Activated B cell treated with CpG ODN at 0.5 μM for 24 hours (primary cell): ENCODE measurements around the gene SYK. TPM values are rescaled to one million over a fixed set of nuclear protein-coding genes. Genes with fewer than 3 reads are reported as not detected.

Source experiments
- ATAC-seq: fragments of 200-7000 bp; cut with Tn5 transposase; one replicate; pipeline ENCODE4 v1.10.0; 2021; ENCODE audit warnings: low read depth, mild to moderate bottlenecking, moderate library complexity
- CTCF ChIA-PET: fragments of 350-600 bp; sonication (Branson Sonifier 250); formaldehyde crosslinking; loops from one replicate; lab custom pipeline; 2021; ENCODE audit warnings: antibody characterized with exemption; lab: Charles Lee
- POLR2A ChIA-PET: fragments of 350-600 bp; sonication (Branson Sonifier 250); formaldehyde crosslinking; loops from one replicate; lab custom pipeline; 2021; ENCODE audit warnings: antibody characterized with exemption; lab: Charles Lee
- DNase-seq: peaks from one replicate; pipeline ENCODE4 v3.0.0; 2022
- H3K27ac Mint-ChIP-seq: one replicate; pipeline ENCODE4 v1.8.0; 2020; ENCODE audit warnings: mixed read lengths
- H3K27me3 Mint-ChIP-seq: one replicate; pipeline ENCODE4 v1.8.0; 2021; ENCODE audit warnings: mixed read lengths
- H3K36me3 Mint-ChIP-seq: one replicate; pipeline ENCODE4 v1.8.0; 2021; ENCODE audit warnings: low read depth, mixed read lengths
- H3K4me1 Mint-ChIP-seq: one replicate; pipeline ENCODE4 v1.8.0; 2021; ENCODE audit warnings: mixed read lengths
- H3K4me3 Mint-ChIP-seq: one replicate; pipeline ENCODE4 v1.8.0; 2020; ENCODE audit warnings: mild to moderate bottlenecking, mixed read lengths
- H3K9me3 Mint-ChIP-seq: one replicate; pipeline ENCODE4 v1.8.0; 2020; ENCODE audit warnings: mixed read lengths
- intact Hi-C: fragments of 100-400 bp; cut with micrococcal nuclease; formaldehyde crosslinking; loops from one replicate; pipeline ENCODE4 v1.15.1; 2024
- total RNA-seq: library from RNA; stranded (reverse); gene quantifications from 2 replicates; pipeline ENCODE4 v1.2.3, GENCODE V29; 2022
- TF ChIP-seq, protein P1 (sequence below): fragments of 200-600 bp; IDR thresholded peaks from one replicate; pipeline ENCODE4 v1.8.0; 2022; ENCODE audit warnings: antibody characterized with exemption, mild to moderate bottlenecking

Gene SYK
- total RNA-seq, 1 donor from 2014 or later = 222 TPM

DNA sequence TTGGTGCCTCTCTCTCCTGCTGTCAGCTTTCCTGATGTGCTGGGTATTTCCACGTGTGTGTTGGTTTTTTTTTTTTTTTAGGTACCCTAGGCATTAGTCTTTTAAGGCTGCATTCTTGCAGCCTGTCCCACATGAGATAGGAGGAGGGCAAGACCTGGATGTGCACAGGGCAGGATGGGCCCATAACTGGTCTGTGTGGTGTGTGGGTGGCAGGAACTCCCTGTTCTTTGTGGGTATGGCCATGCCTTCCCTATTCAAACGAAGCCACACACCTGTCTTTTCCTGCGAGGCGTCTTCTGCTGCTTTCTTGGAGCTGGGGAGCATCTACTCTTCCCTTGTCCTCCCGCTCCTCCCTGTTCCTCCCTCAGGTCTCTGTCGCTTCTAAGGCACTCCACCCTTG lies 6.8 kb downstream of the SYK start:
- ATAC-seq (peak; percentile 18), DNase-seq (no peak)
- Mint-ChIP-seq H3K4me3 (peak overlapping the region; percentile 75), H3K4me1 (peaks cover 98% of the 10 kb centered on the region), H3K9me3 (no peaks in the 10 kb centered on the region), H3K27me3 (no peaks in the 10 kb centered on the region), H3K36me3 (peaks cover 66% of the 10 kb centered on the region), H3K27ac (peak overlapping the region; percentile 92)
- CTCF ChIA-PET = interaction anchor here (0.7 kb wide), 1 partner anchor 52 kb away, joined by 3 read pairs; no protein-coding TSS in a partner anchor
- intact Hi-C loops = loop anchor here (10.0 kb wide), 2 partner anchors 1404 to 1494 kb away; partner anchors contain the start of genes CKS2 and SECISBP2
- TF ChIP-seq, protein P1, sequence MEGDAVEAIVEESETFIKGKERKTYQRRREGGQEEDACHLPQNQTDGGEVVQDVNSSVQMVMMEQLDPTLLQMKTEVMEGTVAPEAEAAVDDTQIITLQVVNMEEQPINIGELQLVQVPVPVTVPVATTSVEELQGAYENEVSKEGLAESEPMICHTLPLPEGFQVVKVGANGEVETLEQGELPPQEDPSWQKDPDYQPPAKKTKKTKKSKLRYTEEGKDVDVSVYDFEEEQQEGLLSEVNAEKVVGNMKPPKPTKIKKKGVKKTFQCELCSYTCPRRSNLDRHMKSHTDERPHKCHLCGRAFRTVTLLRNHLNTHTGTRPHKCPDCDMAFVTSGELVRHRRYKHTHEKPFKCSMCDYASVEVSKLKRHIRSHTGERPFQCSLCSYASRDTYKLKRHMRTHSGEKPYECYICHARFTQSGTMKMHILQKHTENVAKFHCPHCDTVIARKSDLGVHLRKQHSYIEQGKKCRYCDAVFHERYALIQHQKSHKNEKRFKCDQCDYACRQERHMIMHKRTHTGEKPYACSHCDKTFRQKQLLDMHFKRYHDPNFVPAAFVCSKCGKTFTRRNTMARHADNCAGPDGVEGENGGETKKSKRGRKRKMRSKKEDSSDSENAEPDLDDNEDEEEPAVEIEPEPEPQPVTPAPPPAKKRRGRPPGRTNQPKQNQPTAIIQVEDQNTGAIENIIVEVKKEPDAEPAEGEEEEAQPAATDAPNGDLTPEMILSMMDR = no peak
- POLR2A ChIA-PET = interaction anchor here (1.0 to 3.8 kb wide), 6 partner anchors 8 to 34 kb away, joined by 3 to 38 read pairs (median 4); no protein-coding TSS in a partner anchor

DNA sequence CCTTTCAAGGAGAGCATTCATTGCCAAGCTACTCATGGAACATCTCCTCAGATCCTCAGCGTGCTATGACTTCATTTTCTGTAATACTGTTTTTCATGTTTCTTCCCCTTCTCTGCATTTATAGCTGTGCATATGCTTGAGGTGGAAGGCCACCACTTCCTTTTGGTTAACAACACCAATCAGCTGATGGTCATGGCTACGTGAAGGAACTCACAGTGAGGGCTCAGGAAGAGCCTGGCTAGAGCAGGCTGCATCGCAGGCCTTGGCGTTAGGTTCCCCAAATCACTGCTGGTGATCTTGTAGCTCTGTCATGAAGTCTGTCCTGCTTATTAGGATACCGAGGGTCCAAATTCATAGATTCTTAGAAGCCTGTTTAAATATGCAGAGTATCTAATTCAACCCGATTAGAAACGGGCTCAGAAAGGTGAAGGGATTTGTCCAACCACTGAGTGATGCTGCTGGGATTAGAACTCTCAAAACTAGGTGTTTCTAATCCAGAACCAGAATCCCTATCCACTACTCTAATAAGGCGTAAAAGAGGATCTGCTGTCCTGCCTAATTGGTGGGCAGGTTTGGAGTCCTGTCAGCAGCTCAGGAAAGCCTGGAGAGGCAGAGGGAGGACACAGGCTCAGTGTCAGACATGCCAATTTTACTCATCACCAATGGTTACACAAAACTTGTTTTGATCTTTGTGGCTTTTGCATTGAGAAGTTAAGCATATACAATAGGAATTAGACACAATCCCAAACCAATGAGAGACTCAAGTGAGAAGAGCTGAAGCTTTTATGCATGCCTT lies 7.5 kb downstream of the SYK start:
- ChIA-PET CTCF (interaction anchor here (0.7 kb wide), 1 partner anchor 53 kb away, joined by 3 read pairs; no protein-coding TSS in a partner anchor), POLR2A (interaction anchor here (1.0 to 3.8 kb wide), 6 partner anchors 9 to 34 kb away, joined by 3 to 38 read pairs (median 4); no protein-coding TSS in a partner anchor)
- peak overlapping the region; percentile 75 for H3K4me3 Mint-ChIP-seq
- no peaks in the 10 kb centered on the region for H3K9me3 Mint-ChIP-seq
- peaks cover 66% of the 10 kb centered on the region for H3K36me3 Mint-ChIP-seq
- no peak for DNase-seq
- H3K27ac Mint-ChIP-seq = peak overlapping the region; percentile 92
- H3K4me1 Mint-ChIP-seq = peaks cover 98% of the 10 kb centered on the region
- TF ChIP-seq, protein P1 = no peak
- intact Hi-C loops = loop anchor here (10.0 kb wide), 2 partner anchors 1404 to 1494 kb away; partner anchors contain the start of genes CKS2 and SECISBP2
- H3K27me3 Mint-ChIP-seq = no peaks in the 10 kb centered on the region
- peak; percentile 32 for ATAC-seq

DNA sequence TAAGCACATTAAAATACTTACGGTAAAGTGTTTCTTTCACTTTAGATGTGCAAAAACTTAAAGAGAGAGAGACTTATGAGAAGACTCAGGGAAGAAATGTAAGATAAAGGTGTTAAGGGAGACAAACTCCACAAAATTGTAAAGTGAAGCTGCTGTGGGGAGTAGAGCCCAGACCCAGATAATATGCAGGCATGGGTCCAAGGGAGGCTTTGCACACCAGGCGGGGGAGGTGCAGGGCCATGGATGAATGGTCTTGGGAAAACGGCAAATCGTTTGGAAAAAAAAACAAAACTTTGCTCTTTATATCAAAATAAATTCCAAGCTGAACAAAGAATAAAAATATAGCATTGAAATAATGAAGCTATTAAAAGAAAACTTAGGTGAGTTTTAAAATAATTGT lies 9.1 kb downstream of the SYK start:
- Mint-ChIP-seq H3K36me3 (peaks cover 59% of the 10 kb centered on the region), H3K27ac (peak overlapping the region; percentile 92)

DNA sequence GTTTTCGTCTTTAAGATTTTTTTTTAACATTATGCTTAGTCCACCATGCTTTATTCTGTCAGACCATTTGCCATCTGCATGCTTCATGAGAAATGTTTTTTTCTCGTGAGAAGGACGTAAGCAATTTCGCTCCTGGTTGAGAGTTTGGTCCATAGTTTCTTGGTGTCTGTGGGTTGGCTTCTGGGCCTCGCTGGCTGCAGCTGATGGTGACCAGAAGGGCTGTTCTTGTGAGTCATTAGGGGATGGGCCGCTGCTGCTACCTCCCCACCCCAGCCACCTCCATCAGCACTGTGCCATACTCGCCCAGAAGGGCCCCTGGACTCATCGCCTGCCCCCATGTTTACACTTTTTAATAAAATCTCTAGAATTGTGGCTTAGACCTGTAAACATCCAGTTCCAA lies 11.4 kb downstream of the SYK start:
- H3K27me3 Mint-ChIP-seq = no peaks in the 10 kb centered on the region
- H3K4me1 Mint-ChIP-seq = peaks cover 97% of the 10 kb centered on the region
- ChIA-PET POLR2A (interaction anchor here (1.8 to 4.7 kb wide), 4 partner anchors 9 to 18 kb away, joined by 14 to 28 read pairs (median 23); partner anchors contain the start of gene SYK), CTCF (interaction anchor here (1.5 kb wide), 1 partner anchor 13 kb away, joined by 5 read pairs; no protein-coding TSS in a partner anchor)
- DNase-seq = no peak
- intact Hi-C loops = no loop called here
- TF ChIP-seq, protein P1 = no peak
- H3K4me3 Mint-ChIP-seq = peak overlapping the region; percentile 6
- H3K27ac Mint-ChIP-seq = peak overlapping the region; percentile 95
- peaks cover 64% of the 10 kb centered on the region for H3K36me3 Mint-ChIP-seq
- no peak for ATAC-seq
- H3K9me3 Mint-ChIP-seq = no peaks in the 10 kb centered on the region

More for the DNA sequence above, 9.1 kb downstream of the SYK start:
- POLR2A ChIA-PET = interaction anchor here (1.2 to 4.7 kb wide), 4 partner anchors 8 to 16 kb away, joined by 3 to 28 read pairs (median 8); no protein-coding TSS in a partner anchor
- no peak for ATAC-seq
- no peak for DNase-seq
- Mint-ChIP-seq H3K4me3 (no peak overlapping the region), H3K27me3 (no peaks in the 10 kb centered on the region), H3K4me1 (peaks cover 98% of the 10 kb centered on the region), H3K9me3 (no peaks in the 10 kb centered on the region)
- TF ChIP-seq, protein P1 = no peak
- CTCF ChIA-PET = interaction anchor here (2.3 kb wide), 1 partner anchor 9 kb away, joined by 7 read pairs; the partner anchor contains the start of gene SYK
- intact Hi-C loops = no loop called here
